Endodermal cell (in vitro differentiated cells): ENCODE results near the gene GPR176. TPM values are rescaled to one million over a fixed set of nuclear protein-coding genes. Genes with fewer than 3 reads are reported as not detected.

Experiments used
- DNase-seq: peaks from one replicate; pipeline ENCODE4 v3.0.0-alpha.2; 2017
- H3K27ac ChIP-seq: 2 replicates; pipeline ENCODE4 v1.5.1; 2013; ENCODE audit warnings: mild to moderate bottlenecking, low read depth, low read length, moderate library complexity
- H3K27me3 ChIP-seq: 2 replicates; pipeline ENCODE4 v1.6.1; 2013; ENCODE audit warnings: mild to moderate bottlenecking, low read length, moderate library complexity; ENCODE audit not compliant: insufficient read depth, control insufficient read depth, poor library complexity, severe bottlenecking
- H3K36me3 ChIP-seq: 2 replicates; pipeline ENCODE4 v1.7.0; 2013; ENCODE audit warnings: mild to moderate bottlenecking, low read length, moderate library complexity; ENCODE audit not compliant: control insufficient read depth, insufficient read depth
- H3K4me1 ChIP-seq: one replicate; pipeline ENCODE4 v1.7.0; 2013; ENCODE audit warnings: low read length; ENCODE audit not compliant: control insufficient read depth, insufficient read depth
- H3K4me3 ChIP-seq: 2 replicates; pipeline ENCODE4 v1.5.1; 2013; ENCODE audit warnings: mild to moderate bottlenecking, low read length, moderate library complexity
- H3K9ac ChIP-seq: 2 replicates; pipeline ENCODE4 v1.6.1; 2013; ENCODE audit warnings: mild to moderate bottlenecking, low read length, moderate library complexity; ENCODE audit not compliant: poor library complexity, severe bottlenecking; ENCODE audit errors: extremely low read depth
- H3K9me3 ChIP-seq: 2 replicates; pipeline ENCODE4 v1.6.1; 2013; ENCODE audit warnings: mild to moderate bottlenecking, low read length, moderate library complexity; ENCODE audit not compliant: control insufficient read depth
- H3K27ac Mint-ChIP-seq: 2 replicates; pipeline ENCODE4 v1.8.0; 2020; ENCODE audit warnings: mixed read lengths
- H3K27me3 Mint-ChIP-seq: 2 replicates; pipeline ENCODE4 v1.8.0; 2021; ENCODE audit warnings: mild to moderate bottlenecking, mixed read lengths; ENCODE audit not compliant: insufficient read depth
- H3K36me3 Mint-ChIP-seq: 2 replicates; pipeline ENCODE4 v1.8.0; 2020; ENCODE audit warnings: low read depth, mixed read lengths
- H3K4me1 Mint-ChIP-seq: 2 replicates; pipeline ENCODE4 v1.8.0; 2020; ENCODE audit warnings: mixed read lengths
- H3K4me3 Mint-ChIP-seq: 2 replicates; pipeline ENCODE4 v1.8.0; 2020; ENCODE audit warnings: mild to moderate bottlenecking, moderate library complexity, mixed read lengths
- H3K9me3 Mint-ChIP-seq: 2 replicates; pipeline ENCODE4 v1.8.0; 2020; ENCODE audit warnings: mild to moderate bottlenecking, mixed read lengths
- CTCF ChIP-seq: fragments of 200-600 bp; sonication (generic); conservative IDR thresholded peaks from 2 replicates; pipeline ENCODE4 v1.5.0; 2021; ENCODE audit warnings: antibody characterized with exemption, mild to moderate bottlenecking
- WGBS, 2 experiments: methylation state at CpG; one replicate each; pipeline versions ENCODE4 v1.1.5 to v1.1.7; 2013; ENCODE audit warnings: missing lambda C conversion rate in 2 of 2, mixed read lengths in 1 of 2; ENCODE audit not compliant: insufficient coverage in 1 of 2, insufficient read length in 1 of 2; 5-methylcytosine and 5-hydroxymethylcytosine counted together
- total RNA-seq, 2 donors: library from RNA; stranded (reverse); fragmentation: NEBNext Ultra II Directional in 1 of 2; extraction: Animal tissue kit (Norgen Biotek cat#: 25700) in 1 of 2; gene quantifications; 2 replicates in 1 of 2; 3 replicates in 1 of 2; pipeline ENCODE4 v1.2.1, GENCODE V29; 2021

The GPR176 gene
- total RNA-seq, 2 donors from 2014 or later: 26.0 to 31.1 TPM

- Mint-ChIP-seq H3K27ac (no peak overlapping the region), H3K36me3 (peaks cover 61% of the 10 kb centered on the region), H3K9me3 (peaks cover 2% of the 10 kb centered on the region), H3K4me3 (no peak overlapping the region), H3K4me1 (no peaks in the 10 kb centered on the region), H3K27me3 (no peaks in the 10 kb centered on the region)
- 96 to 100% methylated on average over 1 to 3 of the region's 3 CpGs for WGBS, 2 experiments
- H3K27ac ChIP-seq: no peak overlapping the region
- no peaks in the 10 kb centered on the region for H3K4me1 ChIP-seq
- no peaks in the 10 kb centered on the region for H3K27me3 ChIP-seq
- peaks cover 60% of the 10 kb centered on the region for H3K36me3 ChIP-seq
- no peak overlapping the region for H3K9ac ChIP-seq
- no peak for TF ChIP-seq CTCF
- DNase-seq: no peak
- peaks cover 14% of the 10 kb centered on the region for H3K9me3 ChIP-seq
- no peak overlapping the region for H3K4me3 ChIP-seq
Measured at GRCh38 chr15:39942753-39943150, 22.7 kb upstream of the GPR176 start.

DNA sequence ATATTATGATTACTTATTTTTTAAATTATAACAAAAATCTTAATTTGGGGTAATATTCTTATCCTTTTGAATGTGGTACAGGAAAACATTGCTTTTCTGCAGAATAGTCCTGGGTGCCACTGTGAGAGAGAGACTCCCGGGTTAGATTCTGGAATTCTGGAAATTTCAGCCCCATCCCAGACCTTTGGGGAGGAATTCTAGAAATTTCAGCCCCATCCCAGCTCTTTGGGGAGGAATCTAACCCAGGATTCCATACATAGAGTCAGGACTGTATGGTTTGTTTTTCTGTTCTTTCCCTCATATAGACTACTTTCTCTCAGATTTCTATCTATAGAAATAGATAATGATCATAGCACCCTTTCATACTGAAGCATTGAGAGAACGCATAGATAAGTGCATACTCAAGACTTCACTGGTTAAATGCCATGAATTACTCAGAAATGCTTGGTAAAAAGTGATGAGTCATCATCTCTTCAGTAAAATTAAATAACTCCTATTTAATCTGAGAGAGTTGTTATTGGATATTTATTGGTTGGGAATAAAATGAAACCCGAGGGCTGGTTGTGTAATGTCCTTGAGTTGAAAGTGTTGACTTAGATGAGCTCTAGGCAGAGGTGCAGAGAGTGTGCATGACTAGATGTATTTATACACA lies 22.2 kb upstream of the GPR176 start:
- no peak overlapping the region for H3K27ac ChIP-seq
- WGBS, 2 experiments: 86 to 96% methylated on average over 3 of the region's 3 CpGs
- H3K9me3 ChIP-seq: peaks cover 14% of the 10 kb centered on the region
- no peak for DNase-seq
- Mint-ChIP-seq H3K9me3 (peaks cover 2% of the 10 kb centered on the region), H3K27ac (no peak overlapping the region), H3K27me3 (no peaks in the 10 kb centered on the region), H3K4me3 (no peak overlapping the region), H3K4me1 (no peaks in the 10 kb centered on the region), H3K36me3 (peaks cover 61% of the 10 kb centered on the region)
- H3K36me3 ChIP-seq: peaks cover 60% of the 10 kb centered on the region
- no peak overlapping the region for H3K9ac ChIP-seq
- H3K4me1 ChIP-seq: no peaks in the 10 kb centered on the region
- H3K27me3 ChIP-seq: no peaks in the 10 kb centered on the region
- TF ChIP-seq CTCF: no peak
- no peak overlapping the region for H3K4me3 ChIP-seq

DNA sequence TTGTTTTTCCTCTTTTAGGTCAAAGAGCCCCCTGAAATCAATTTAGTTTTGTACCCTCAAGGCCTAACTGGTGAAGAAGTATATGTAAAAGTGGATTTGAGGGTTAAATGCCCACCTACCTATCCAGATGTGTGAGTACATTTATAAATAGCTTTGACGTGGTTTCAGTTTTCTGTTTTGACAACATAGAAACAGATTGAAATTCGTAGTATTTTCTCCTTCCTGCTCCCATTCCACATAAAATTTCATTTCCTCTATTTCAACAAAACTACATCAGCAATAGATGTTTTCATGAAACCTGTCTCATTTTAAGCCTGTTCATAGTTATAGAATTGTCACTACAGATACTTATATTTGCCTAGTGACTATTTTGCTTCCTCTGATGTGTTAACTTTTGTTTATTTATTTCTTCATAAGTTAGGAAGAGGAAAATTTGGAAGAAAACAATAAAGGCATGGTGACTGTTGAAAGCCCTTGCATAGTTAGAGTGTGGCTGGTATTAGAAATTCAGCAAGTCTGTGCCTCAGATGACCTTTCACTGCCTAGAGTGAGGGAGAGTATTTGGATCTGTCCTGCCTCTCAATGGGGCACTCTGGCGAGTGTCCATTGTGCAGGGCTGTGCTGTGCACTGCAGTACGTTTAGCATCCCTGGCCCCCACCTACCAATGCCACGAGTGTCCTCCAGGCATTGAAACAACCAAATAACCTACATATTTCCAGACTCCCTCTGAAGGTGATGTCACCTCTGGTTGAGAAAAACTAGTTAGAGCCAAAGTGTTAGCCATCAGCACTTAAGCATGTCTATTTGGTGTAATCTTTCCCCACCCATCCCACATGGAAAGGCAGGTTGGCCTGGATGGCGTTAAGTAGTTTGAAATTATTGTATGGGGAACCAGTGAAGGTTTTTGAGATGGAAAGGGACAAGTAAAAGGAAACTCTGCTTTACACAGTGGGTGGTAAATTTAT lies 19.7 kb upstream of the GPR176 start:
- Mint-ChIP-seq H3K36me3 (peaks cover 53% of the 10 kb centered on the region), H3K27me3 (no peaks in the 10 kb centered on the region), H3K4me1 (peaks cover 1% of the 10 kb centered on the region), H3K27ac (no peak overlapping the region), H3K9me3 (peaks cover 2% of the 10 kb centered on the region), H3K4me3 (no peak overlapping the region)
- Histone ChIP-seq H3K4me3 (no peak overlapping the region), H3K27me3 (no peaks in the 10 kb centered on the region), H3K9me3 (peaks cover 7% of the 10 kb centered on the region), H3K36me3 (peaks cover 46% of the 10 kb centered on the region), H3K4me1 (no peaks in the 10 kb centered on the region), H3K9ac (no peak overlapping the region), H3K27ac (no peak overlapping the region)
- WGBS, 2 experiments: 89 to 96% methylated on average over 4 to 6 of the region's 6 CpGs
- no peak for DNase-seq
- no peak for TF ChIP-seq CTCF
